Stimulated activated naive CD8-positive, alpha-beta T cell treated with anti-CD3 and anti-CD28 coated beads, Interleukin-15, Interleukin-2, amounts not matched to agents 100 ng/mL and 50 ng/mL, for 24 hours (primary cell): ENCODE measurements around the gene QSOX1.

ENCODE experiments used
- H3K27ac Mint-ChIP-seq: one replicate; pipeline ENCODE4 v1.8.0; 2021; ENCODE audit warnings: mild to moderate bottlenecking, mixed read lengths
- H3K27me3 Mint-ChIP-seq: one replicate; pipeline ENCODE4 v1.8.0; 2021; ENCODE audit warnings: mixed read lengths
- H3K36me3 Mint-ChIP-seq: one replicate; pipeline ENCODE4 v1.8.0; 2021; ENCODE audit warnings: low read depth, mixed read lengths
- H3K4me1 Mint-ChIP-seq: one replicate; pipeline ENCODE4 v1.8.0; 2021; ENCODE audit warnings: low read depth, mixed read lengths
- H3K4me3 Mint-ChIP-seq: one replicate; pipeline ENCODE4 v1.8.0; 2021; ENCODE audit warnings: mild to moderate bottlenecking, mixed read lengths
- H3K9me3 Mint-ChIP-seq: one replicate; pipeline ENCODE4 v1.8.0; 2021; ENCODE audit warnings: mixed read lengths

QSOX1 gene

DNA sequence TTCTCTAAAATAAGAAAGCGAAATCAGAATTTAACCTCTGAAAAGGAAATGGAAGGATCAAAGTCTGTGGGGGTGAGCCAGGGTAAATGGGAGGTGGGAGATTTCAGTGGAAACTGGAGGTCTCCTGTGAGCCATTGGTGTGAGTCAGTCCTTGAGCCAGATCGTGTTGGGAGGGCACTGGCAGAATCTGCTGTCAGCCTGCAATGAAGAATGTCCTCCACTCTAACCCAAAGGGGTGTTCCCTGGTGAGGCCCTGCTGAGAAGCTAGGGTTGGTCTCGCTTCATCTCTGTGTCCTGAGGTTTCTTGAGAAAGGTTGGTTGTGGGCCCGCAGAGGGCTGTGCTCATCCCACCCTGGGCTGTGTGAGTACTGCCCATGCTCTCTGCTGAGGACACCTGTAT lies 2.4 kb downstream of the QSOX1 start:
- Mint-ChIP-seq H3K4me3 (no peak overlapping the region), H3K27me3 (no peaks in the 10 kb centered on the region), H3K9me3 (no peaks in the 10 kb centered on the region), H3K36me3 (peaks cover 6% of the 10 kb centered on the region), H3K27ac (peak overlapping the region; percentile 41), H3K4me1 (peaks cover 33% of the 10 kb centered on the region)

DNA sequence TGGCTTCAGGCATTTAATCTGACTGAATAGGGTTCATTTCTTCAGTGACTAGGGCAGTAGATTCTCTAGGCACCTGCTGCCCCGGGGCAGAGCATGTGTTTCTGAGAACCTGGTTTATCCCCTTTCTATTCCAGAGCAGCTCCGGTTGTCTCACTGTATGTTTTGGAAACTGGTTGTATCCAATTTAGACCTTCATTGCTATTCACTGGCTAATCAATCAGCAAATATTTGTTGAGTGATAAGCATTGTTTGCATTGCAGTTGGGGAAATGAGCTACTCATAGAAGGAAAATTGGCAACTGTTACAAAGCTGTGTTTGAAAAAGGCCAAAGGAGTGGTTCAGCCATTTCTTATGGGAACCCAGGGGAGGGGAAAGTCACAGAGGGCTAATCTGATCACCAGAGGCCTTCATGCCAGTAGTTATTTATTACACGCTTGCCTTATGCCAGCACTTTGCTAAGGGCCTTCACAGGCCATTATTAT lies 2.9 kb downstream of the QSOX1 start:
- Mint-ChIP-seq H3K9me3 (no peaks in the 10 kb centered on the region), H3K4me1 (peaks cover 33% of the 10 kb centered on the region), H3K36me3 (peaks cover 6% of the 10 kb centered on the region), H3K4me3 (no peak overlapping the region), H3K27ac (no peak overlapping the region), H3K27me3 (no peaks in the 10 kb centered on the region)

DNA sequence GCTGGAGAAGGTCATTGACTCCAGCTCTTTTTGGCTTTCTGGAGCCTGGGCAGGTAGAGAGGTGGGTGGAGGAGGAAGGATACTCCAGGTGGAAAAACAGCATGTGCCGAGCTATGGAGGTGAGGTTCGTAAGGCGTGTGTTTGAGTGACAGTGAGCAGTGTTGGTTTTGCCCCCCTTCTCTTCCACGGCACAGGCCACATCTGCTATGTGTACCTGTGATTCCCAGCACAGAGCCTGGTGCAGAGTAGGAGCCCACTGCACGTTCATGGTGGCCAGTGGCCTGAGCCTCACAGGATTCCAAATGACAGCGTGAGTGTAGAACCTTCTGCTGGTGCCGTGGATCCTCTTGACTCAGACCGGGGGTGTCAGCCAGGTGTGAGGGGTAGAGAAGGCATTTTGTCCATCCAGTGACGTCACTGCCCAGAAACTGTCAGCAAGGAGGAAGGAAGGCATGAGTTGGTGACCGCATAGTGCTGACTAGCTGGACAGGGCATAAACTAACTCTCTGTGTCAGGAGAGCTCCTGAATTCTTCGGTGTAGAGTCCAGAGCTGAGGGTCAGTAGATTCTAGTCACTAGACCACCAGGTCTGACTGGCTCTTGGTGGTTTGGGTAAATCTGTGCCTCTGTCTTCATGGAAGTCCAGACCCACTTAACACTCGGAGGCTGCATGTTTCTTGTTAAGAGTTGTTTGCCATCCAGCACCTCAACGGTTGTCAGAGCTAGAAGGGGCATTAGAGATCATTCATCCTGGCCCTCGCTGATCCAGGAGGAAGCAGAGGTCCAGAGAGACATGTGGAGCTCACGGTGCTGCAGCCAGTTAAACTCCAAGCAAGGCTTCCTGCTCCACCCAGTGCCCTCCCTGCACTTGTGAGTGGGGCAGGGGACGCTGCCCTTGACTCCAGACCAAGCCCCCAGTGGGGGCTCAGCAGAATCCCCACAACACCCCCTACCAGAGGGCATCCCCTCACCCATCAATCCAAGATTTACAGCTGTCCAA lies 3.8 kb downstream of the QSOX1 start:
- H3K4me3 Mint-ChIP-seq, result no peak overlapping the region
- no peak overlapping the region for H3K27ac Mint-ChIP-seq
- H3K36me3 Mint-ChIP-seq, result peaks cover 6% of the 10 kb centered on the region
- H3K4me1 Mint-ChIP-seq, result peaks cover 32% of the 10 kb centered on the region
- H3K27me3 Mint-ChIP-seq, result no peaks in the 10 kb centered on the region
- H3K9me3 Mint-ChIP-seq, result no peaks in the 10 kb centered on the region

DNA sequence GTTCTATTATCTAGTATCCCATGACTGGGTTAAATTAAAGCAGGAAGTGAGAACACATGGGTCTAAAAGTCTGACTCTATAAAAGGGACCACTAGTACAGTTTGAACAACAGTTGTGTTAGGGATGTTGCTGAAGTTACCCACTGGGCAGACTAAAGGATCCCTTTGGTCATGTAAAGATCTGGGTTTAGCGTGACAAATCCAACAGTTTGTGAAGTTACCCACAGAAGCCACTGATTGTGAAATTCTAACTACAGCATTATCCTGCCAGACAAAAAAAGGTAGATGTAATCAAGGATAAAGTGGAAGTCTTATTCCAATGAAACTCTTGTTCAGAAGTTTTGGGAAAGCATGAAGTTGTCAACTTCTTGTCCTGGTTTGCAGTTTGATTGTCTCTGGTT lies 5.7 kb downstream of the QSOX1 start:
- Mint-ChIP-seq H3K27me3 (no peaks in the 10 kb centered on the region), H3K27ac (no peak overlapping the region), H3K4me1 (peaks cover 25% of the 10 kb centered on the region), H3K4me3 (no peak overlapping the region), H3K9me3 (no peaks in the 10 kb centered on the region), H3K36me3 (peaks cover 13% of the 10 kb centered on the region)

DNA sequence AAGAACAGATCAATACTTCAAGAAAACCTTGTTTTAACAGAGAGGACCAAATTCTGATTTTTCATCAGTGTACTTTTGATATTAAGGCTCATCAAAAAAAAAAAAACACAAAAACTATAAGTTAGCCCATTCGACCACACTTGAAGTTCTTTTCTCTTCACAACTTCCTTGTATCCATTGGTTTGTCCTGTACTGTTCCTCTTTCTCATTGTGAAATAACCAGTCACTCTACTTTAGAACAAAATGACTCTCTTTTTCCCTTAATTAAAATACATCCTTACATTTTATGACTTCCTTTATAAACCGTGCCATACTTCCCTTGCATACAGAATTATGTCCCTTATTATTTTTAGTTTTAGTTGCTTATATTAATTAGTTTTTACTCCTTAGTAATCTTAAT lies 8.4 kb downstream of the QSOX1 start:
- H3K27me3 Mint-ChIP-seq, result no peaks in the 10 kb centered on the region
- H3K27ac Mint-ChIP-seq, result no peak overlapping the region
- H3K4me3 Mint-ChIP-seq, result no peak overlapping the region
- H3K36me3 Mint-ChIP-seq, result peaks cover 12% of the 10 kb centered on the region
- H3K4me1 Mint-ChIP-seq, result peaks cover 3% of the 10 kb centered on the region
- no peaks in the 10 kb centered on the region for H3K9me3 Mint-ChIP-seq

DNA sequence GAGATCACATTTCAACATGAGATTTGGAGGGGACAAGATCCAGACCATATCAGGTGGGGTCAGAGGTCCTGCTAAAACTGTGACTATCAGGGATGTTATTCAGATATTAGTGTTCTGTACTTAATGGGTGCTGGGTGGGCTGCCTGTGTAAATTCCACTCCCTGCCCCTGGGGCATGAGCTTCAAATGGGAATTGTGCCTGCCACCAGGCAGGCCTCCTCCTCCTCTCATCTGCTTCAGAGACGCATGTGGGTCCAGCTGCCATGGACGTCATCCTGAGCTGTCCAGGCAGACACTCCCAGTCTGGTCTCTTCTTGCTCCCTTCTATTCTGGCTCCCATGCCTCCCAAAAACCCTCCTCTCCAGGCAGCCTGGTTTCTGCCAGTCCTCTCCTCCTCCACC lies 10.4 kb downstream of the QSOX1 start:
- no peaks in the 10 kb centered on the region for H3K27me3 Mint-ChIP-seq
- peaks cover 8% of the 10 kb centered on the region for H3K36me3 Mint-ChIP-seq
- H3K9me3 Mint-ChIP-seq, result no peaks in the 10 kb centered on the region
- H3K4me3 Mint-ChIP-seq, result no peak overlapping the region
- H3K4me1 Mint-ChIP-seq, result no peaks in the 10 kb centered on the region
- H3K27ac Mint-ChIP-seq, result no peak overlapping the region

DNA sequence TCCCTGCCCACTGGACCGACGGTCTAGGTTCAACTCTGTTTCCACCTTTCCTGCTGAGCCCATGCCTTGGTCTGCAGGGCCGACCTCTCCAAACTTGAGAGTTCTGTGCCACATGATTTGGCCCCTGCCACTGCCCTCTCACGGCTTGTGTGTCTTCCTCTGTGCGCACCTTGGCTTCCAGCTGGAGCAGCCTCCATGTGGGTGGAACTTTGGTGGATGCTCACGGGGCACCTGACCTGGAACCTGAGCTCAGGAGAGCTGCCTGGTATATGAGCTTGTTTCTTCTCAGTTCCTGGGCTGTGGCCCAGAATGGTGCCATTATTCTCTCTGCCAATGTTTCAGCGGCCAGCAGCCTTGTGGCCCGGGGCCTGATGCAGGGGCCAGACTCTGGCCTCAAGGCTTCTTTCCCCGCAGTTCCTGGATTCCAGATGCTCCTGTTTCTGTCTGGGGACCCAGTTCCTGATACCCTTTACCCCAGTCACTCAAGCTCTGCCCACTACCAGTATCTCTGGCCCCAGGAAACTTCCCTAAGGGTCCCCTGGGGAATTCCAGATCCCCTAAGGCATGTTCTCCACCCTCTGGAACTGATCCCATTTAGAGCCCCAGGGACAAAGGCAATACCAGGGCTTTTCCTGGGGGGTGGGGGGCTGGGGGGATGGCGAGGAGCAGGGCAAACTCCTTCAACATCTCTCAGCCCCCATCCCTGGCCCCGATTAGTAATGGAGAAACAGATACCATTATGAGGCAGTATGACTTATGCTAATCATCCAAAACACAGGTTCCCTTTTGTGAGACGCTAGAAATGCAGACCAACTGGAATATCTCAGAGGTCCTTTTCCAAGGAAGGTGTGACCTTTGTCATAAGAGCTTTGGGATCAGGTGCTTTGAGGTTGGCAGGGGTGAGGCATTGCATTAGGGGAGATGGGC lies 11.1 kb downstream of the QSOX1 start:
- Mint-ChIP-seq H3K36me3 (peaks cover 8% of the 10 kb centered on the region), H3K4me3 (no peak overlapping the region), H3K9me3 (no peaks in the 10 kb centered on the region), H3K4me1 (no peaks in the 10 kb centered on the region), H3K27me3 (no peaks in the 10 kb centered on the region), H3K27ac (no peak overlapping the region)

DNA sequence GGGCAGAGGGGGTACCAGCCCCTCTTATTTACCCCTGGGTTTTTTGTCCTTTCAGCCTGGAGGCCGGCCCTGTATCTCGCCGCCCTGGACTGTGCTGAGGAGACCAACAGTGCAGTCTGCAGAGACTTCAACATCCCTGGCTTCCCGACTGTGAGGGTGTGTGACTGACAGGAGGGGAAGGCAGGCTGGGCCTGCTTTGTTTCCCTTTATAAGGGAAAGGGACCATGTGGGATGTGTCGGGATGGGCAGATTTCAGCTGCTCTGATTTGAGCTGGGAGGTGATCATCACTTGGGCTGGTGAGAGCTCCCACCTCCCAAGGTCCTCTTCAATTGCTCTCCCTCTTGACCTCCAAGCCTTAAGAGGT lies 11.7 kb downstream of the QSOX1 start:
- no peak overlapping the region for H3K4me3 Mint-ChIP-seq

DNA sequence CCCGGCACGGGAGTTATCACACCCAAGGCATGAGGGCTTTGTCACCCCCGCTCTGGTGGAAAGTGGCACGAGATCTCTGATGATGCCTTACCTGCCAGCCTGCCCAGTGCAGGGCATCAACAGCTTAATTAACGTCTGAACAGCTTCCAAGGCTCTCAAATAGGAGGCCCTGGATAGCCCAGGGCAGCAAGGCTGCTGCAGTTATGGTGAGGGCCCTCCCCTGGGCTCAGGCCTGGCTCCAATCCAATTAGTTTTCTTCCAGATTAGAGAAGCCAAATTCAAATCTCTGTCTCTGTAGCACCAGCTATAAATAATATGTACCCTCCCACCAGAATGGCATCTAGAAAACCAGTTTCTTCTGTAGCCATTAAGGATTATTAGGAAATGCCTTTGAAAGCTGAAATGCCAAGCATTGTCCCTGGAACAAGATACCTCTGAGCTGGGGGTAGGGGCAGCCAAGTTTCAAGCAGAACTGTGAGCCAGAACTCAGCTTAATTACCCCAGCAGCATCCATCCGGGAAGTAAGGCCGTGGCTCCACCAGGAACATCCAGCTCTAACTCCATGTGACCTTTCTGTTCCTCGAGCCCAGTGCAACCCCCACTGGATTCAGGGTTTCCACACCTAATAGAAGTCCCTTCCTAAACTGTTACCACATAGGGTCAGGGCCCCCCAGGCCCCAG lies 12.5 kb downstream of the QSOX1 start:
- Mint-ChIP-seq H3K9me3 (no peaks in the 10 kb centered on the region), H3K27me3 (no peaks in the 10 kb centered on the region), H3K27ac (no peak overlapping the region), H3K4me3 (no peak overlapping the region), H3K4me1 (no peaks in the 10 kb centered on the region), H3K36me3 (peaks cover 8% of the 10 kb centered on the region)

More for the DNA sequence above, 11.7 kb downstream of the QSOX1 start:
- H3K27ac Mint-ChIP-seq, result no peak overlapping the region
- peaks cover 8% of the 10 kb centered on the region for H3K36me3 Mint-ChIP-seq
- no peaks in the 10 kb centered on the region for H3K4me1 Mint-ChIP-seq
- no peaks in the 10 kb centered on the region for H3K27me3 Mint-ChIP-seq
- H3K9me3 Mint-ChIP-seq, result no peaks in the 10 kb centered on the region

DNA sequence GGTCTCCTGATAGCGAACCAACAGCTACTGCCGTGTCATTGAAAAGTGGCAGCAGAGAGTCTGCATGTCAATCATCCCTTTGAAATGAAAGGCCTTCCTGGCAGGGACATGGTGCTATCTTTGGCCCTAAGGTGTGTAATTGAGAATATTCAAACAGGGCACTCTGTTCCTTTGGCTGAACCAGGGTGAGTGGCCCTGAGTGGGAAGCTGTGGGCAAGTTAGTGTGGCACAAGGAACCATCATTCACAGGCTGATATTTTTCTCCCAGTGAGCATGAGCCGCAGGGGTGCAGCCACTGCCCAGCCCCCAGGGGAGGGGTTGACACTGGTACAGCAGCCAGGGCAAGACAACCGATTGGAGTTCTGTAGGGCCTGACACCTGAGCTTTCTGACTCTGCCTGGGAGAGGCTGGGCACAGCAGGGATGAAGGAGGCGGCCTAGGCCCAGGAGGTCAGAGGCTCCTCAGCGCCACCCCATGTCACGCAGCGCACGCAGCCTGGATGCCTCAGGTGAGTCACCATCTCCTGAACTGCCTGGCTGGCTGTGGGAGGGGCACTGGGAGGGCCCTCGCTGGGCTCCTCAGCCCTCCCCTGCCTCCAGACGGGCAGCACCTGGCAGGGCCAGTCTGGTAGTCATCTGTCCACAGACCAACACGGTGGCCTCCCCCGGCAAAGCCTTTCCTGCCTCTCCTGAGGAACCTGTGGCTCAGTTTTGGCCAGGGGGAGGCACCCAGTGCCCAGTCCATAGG lies 13.2 kb downstream of the QSOX1 start:
- Mint-ChIP-seq H3K27ac (no peak overlapping the region), H3K27me3 (no peaks in the 10 kb centered on the region), H3K36me3 (peaks cover 8% of the 10 kb centered on the region), H3K9me3 (no peaks in the 10 kb centered on the region), H3K4me3 (no peak overlapping the region), H3K4me1 (no peaks in the 10 kb centered on the region)

DNA sequence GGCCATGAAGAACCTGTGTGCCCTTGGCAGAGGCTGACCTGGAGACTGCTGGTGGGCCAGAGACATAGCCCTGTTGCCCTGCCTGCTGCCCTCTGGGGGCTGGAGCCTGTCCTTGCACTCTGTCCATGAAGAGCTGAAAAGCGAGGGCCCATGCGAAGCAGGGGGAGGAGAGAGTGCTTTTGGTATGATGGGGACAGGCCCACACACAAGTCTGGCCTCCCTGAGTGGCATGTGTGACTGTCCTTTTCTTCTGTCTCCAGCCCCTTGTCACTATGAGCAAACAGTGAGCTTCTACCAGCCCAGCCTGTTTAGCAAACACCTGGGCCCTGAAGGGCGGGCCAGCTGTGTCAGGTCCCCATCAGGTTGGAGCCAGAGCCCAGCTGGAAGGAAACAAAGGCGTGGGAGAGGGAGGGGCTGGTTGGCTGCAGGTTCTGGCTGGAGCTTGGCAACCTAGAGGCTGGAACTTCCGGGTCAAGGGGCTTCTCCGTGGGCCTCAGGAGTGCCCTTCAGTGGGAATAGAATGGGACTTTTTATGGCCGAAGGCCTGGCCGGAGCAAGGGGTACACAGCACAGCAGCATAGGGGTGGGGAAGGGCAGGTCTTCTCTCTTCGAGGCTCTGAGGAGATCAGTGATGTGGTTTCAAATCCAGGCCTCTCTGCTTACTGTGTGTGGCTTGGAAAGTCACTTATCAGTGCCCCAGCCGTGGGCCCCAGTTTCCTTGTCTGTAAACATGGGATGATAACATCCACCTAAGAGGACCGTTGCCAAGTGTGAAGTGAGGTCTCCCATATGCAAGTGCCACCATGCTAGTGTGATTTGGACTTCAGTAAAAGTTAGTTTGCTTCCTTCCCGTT lies 14.3 kb downstream of the QSOX1 start:
- H3K4me3 Mint-ChIP-seq, result no peak overlapping the region
- no peaks in the 10 kb centered on the region for H3K9me3 Mint-ChIP-seq
- H3K36me3 Mint-ChIP-seq, result peaks cover 8% of the 10 kb centered on the region
- H3K27ac Mint-ChIP-seq, result no peak overlapping the region
- no peaks in the 10 kb centered on the region for H3K4me1 Mint-ChIP-seq
- no peaks in the 10 kb centered on the region for H3K27me3 Mint-ChIP-seq

DNA sequence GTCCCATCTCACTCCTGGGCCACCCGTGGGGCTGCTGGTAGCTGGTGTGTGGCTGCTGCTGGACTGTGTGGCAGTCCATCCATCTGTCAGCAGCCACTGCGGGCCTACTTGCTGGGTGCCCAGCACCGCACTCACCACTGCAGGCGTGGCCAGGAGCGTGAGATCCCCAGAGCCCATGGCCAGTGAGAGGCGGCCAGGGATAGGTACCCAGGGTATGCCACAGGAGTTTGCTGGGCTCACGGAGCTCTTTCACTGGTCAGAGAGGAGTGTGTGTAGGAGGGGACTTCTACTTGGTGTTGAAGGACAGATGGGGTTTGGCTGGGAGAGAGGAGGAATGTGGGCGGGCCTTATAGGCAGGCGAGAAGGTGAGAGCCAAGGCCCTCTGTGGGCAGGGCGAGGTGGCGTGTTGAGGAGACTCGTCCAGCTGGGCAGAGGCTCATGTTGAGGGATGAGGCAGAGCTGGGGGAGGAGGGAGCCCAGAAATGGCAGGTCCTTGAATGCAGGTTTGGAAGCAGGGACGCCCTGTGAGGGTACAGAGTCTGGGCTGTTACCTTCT lies 15.0 kb downstream of the QSOX1 start:
- H3K27ac Mint-ChIP-seq, result no peak overlapping the region
- H3K27me3 Mint-ChIP-seq, result no peaks in the 10 kb centered on the region
- H3K9me3 Mint-ChIP-seq, result no peaks in the 10 kb centered on the region
- peaks cover 8% of the 10 kb centered on the region for H3K36me3 Mint-ChIP-seq
- no peaks in the 10 kb centered on the region for H3K4me1 Mint-ChIP-seq
- no peak overlapping the region for H3K4me3 Mint-ChIP-seq

DNA sequence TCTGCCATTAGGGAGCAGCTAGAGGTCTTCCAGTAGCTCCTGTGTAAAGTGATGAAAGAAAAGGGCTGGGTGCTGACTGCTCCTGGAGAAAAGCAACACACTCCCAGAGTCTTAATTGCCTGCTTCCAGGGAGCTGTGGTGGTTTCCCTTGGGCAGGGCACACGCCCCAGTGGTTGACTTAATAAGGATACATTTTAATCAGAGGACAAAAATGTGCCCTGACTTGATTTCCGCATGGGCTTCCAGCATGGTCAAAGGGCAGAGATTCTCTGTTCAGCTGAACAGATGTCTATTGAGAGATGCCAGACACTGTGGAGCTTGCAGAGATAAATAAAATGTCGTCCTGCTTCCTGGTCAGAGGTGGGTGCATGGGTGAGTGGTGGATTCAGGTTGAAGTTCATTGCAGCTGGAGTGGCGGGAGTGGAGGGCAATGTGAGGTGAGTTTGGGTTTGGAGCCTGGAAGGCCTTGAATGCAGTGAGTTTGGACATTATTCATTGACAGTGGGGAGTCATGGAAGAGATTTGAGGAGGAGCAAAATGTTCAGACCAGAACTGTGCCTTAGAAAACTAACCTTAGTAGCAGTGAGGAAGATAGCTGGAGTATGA lies 16.0 kb downstream of the QSOX1 start:
- Mint-ChIP-seq H3K4me1 (no peaks in the 10 kb centered on the region), H3K4me3 (no peak overlapping the region), H3K27me3 (no peaks in the 10 kb centered on the region), H3K27ac (no peak overlapping the region), H3K9me3 (no peaks in the 10 kb centered on the region), H3K36me3 (no peaks in the 10 kb centered on the region)
